HG03460 (cell line): ENCODE measurements around the gene NOC3L.
A peak's percentile ranks its signal among the peaks of the same experiment; 100 is the strongest.
"Not testable (repeated sequence)": the region's sequence is repeated elsewhere in the genome, so short reads cannot be mapped to it uniquely, and the experiment has no call there.

ENCODE experiments used
- ATAC-seq: cut with Tn5 transposase; IDR thresholded peaks from one replicate; pipeline ENCODE4 v1.9.1; 2021; ENCODE audit not compliant: unreplicated experiment

The NOC3L gene, protein sequence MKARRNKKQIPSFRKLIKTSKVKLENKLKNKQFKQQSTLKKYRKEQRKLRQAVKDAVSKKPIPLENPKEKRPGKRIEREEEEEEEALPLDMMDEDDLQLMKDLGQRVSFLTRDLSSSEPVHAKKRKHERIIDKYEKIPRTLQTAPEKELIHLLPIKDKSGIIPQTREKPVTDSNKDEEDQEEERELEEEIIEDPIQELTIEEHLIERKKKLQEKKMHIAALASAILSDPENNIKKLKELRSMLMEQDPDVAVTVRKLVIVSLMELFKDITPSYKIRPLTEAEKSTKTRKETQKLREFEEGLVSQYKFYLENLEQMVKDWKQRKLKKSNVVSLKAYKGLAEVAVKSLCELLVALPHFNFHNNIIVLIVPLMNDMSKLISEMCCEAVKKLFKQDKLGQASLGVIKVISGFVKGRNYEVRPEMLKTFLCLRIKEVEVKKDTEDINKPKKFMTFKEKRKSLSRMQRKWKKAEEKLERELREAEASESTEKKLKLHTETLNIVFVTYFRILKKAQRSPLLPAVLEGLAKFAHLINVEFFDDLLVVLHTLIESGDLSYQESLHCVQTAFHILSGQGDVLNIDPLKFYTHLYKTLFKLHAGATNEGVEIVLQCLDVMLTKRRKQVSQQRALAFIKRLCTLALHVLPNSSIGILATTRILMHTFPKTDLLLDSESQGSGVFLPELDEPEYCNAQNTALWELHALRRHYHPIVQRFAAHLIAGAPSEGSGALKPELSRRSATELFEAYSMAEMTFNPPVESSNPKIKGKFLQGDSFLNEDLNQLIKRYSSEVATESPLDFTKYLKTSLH

DNA sequence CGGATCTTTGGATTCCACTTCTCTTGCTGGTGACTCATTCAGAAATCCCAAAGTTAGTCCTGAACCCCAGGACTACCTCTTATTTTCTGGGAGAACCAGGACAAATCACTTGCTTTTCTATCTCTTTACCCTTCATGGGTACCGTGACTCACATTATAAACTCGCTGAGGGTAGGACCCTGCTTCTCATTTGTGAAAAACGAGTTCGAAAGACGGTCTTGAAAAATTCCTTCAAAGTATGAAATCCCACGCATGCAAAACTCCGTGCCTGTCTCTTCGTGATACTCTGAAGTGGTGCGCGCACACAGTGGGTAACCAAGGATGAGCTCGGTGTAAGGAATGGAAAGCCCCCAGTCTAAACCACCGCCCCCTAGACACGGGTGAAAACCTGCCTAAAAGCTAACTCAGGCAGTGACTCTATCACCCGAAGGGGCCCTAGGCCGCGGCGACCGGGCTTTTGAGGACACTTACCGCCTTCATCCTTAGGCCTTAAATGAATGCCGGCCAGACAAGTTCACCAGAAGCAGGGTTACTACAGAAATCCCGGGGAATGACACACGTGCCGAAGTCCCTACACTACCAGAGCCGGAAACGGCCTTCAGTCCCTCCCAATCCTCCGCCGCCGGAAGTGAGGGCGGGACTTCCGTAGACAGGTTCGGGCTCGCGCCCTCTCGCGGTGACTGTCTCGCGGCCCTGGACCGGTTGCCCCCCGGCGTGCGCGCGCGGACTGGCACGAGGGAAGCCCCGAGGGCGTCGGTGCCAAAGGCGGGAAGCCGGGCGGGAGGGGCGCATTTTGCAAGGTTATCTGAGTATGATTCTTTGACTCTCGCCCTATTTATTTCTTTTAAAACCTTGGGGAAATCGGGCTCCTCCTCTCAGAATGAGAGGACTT lies at the start of gene NOC3L:
Gene NOC3L (minus strand): TSS at position 580 of the 891 bp plus-strand sequence. CDS start 101 bp downstream, at position 479.
- ATAC-seq, result peak; percentile 99

DNA sequence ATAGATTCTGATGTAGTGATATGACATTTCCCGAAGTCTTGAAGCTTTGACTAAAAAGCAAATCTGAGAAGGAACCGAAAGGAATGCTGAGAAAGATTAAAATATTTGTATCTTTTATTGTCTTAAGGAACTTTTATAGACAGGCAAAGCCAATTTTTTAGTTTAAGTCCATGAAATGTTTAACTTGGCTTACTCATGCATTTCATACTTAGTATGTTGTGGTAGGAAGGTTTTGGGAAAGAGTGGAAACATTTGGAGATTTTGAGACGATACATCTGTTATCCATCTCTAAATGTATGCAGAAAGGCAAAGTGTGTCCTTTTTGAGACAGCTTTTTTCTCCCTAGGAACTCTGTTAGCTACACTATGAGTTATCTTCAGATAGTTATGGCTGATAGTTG lies 49.7 kb upstream of the NOC3L start:
- ATAC-seq, result no peak

DNA sequence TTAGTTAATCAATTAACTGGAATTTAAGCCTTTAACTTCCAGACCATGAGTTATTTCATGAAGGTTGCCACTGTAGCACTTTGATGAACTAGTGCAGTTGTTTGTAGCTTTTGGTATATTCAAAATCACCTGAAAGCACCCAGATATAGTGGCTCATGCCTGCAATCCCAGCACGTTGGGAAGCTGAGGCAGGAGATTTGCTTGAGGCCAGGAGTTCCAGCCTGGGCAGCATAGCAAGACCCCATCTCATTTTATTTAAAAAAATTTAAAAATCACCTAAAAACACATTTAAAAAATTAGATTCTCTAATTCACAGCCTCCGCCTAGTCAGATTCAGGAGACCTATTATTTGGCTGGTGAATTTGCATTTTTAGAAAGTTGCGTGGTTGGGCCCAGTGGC lies 48.6 kb upstream of the NOC3L start:
- ATAC-seq, result no peak

DNA sequence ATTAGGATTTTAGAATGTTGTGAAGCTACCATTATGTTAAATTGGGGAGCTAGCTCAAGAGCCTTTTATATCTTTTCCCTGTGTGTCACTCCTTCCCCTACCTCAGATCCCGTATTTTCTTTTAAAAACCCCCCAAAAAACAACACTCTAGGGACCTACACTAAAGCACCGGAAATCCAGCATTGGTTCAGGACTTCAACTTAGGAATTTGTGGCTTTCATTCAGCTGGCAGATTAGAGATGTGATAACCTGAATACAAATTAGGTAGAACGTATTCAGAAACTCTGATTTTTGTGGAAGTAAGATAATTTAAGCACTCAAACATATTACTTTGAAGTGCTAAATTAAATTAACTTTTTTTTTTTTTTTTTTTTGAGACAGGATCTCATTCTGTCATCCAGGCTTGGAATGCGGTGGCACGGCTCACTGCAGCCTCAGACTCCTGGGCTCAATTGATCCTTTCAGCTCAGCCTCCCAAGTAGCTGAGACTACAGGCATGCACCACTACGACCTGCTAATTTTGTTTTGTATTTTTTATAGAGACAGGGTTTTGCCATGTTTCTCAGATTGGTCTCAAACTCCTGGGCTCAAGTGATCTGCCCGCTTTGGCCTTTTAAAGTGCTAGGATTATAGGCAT lies 46.4 kb upstream of the NOC3L start:
- ATAC-seq, result no peak

DNA sequence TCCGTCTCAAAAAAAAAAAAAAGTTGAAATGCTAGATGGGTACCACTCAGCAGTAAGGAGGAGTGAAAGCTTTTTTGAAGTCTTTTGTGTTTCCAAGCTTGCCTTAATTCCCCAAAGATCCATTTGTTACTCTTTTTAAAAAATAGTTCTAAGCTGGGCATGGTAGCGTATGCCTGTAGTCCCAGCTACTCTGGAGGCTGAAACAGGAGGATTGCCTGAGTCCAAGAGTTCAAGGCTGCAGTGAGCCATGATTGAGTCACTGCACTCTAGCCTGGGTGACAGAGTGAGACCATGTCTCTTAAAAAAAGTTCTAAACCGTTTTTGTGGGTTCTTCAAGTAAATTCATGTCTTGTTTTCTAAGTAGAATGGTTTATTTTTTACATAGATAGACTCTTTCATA lies 44.9 kb upstream of the NOC3L start:
- ATAC-seq, result no peak

- no peak for ATAC-seq
Observed at GRCh38 chr10:94405406-94405805, 42.7 kb upstream of the NOC3L start.

GRCh38 chr10:94403380-94404213 lies 40.9 kb upstream of the NOC3L start:
- peak; percentile 57 for ATAC-seq

GRCh38 chr10:94402843-94403379 lies 40.2 kb upstream of the NOC3L start:
- ATAC-seq, result peak; percentile 22

- ATAC-seq, result peak; percentile 63
Observed at GRCh38 chr10:94402204-94402842, 39.6 kb upstream of the NOC3L start, which contains the start of gene TBC1D12. TSS of gene TBC1D12 (plus strand) at chr10:94402541. CDS start at chr10:94402614, 73 bp downstream.

DNA sequence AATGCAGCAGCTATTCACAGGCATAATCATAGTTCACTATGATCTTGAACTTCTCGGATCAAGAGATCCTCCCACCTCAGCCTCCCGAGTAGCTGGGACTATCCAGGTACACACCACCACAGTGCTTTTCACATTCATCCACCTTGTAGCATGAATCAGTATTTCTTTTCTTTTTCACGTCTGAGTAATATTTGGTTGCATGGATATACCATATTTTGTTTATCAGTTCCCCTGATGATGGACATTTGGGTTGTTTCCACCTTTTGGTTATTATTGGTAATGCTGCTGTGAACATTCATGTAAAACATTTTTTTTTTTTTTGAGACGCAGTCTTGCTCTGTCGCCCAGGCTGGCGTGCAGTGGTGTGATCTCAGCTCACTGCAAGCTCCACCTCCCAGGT lies 36.0 kb upstream of the NOC3L start:
- no peak for ATAC-seq

DNA sequence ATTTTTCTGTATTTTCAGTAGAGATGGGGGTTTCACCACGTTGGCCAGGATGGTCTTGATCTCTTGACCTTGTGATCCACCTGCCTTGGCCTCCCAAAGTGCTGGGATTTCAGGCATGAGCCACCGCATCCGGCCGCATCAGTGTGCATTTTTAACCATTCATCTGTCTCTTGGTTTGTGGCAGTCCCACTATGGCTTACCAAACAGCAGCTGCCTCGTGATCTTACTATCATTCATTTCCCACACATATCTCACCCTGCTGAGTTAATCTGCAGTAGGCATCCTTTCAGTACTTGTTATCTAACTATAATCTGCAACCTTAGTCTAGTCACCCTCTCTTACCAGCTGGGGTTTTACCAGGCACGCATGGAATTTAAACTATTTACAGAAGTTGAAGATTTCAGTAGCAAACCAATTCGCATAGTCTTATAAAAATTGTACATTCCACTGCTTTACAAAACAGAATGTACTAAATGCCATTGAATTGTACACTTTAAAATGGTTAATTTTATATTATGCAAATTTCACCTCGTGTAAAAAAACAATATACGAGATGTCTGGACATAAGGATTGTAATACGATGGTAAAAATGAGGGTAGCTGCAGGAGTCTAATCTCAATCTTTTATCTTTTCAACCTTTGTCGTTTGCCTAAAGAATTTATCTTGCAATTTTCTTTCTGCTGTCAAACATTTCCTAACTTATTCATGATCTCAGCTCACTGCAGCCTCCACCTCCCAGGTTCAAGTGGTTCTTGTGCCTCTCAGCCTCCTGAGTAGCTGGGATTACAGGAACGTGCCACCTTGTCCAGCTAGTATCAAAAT lies 35.0 kb upstream of the NOC3L start:
- no peak for ATAC-seq

- not testable (repeated sequence) for ATAC-seq
Observed at GRCh38 chr10:94392117-94392516, 29.4 kb upstream of the NOC3L start.

DNA sequence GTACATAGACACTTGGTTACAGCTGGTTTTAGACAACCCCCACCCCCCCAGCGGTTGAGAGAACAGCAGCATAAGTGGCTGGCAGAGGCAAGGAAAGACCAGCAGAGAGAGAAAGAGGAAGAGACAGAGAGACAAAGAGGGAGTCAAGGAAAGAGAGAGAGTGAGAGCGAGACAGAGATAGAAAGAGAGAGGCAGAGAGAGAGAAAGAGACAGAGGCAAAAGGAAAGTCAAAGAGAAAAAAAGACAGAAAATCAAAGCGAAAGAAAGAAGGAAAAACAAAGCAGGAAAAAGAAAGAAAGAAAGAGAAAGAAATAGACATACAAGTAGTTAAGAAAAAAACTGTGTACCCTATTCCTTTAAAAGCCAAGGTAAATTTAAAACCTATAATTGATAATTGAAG lies 23.0 kb upstream of the NOC3L start:
- not testable (repeated sequence) for ATAC-seq

DNA sequence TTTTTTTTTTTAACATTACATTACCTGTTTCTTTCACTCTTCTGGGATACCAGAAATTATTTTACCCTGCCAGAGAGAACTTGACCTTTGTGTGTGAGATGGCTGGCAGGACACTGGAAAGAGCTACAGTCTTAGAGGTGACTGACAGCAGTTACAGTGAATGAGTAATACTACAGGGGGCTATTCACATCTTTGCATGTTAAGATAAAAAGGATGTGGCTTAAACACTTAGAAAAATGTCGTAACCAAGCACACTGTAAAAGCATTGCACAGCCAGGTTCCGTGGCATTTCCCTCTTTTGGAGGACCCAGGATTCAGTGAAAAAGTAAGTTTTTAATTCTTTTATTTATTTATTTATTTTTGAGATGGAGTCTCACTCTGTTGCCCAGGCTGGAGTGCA lies 20.8 kb upstream of the NOC3L start:
- no peak for ATAC-seq

DNA sequence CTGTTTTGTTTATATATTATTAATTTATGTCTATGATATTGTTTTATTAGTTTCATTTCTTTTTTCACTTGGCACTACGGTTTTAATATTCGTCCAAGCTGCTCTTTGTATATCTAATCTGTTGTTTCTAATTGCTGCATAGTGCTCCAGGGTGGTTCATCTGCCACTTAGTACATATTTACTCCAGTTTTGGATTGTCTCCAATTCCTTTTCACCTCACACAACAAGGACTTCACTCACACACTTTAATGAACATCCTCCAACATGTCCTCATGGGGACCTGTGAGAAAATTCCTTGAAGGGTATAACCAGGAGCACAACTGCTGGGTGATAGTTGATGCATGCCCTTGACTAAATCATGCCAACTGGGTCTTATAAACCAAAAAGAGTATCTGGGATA lies 14.1 kb upstream of the NOC3L start:
- ATAC-seq, result no peak

GRCh38 chr10:94375374-94375773 lies 12.6 kb upstream of the NOC3L start:
- ATAC-seq, result no peak

DNA sequence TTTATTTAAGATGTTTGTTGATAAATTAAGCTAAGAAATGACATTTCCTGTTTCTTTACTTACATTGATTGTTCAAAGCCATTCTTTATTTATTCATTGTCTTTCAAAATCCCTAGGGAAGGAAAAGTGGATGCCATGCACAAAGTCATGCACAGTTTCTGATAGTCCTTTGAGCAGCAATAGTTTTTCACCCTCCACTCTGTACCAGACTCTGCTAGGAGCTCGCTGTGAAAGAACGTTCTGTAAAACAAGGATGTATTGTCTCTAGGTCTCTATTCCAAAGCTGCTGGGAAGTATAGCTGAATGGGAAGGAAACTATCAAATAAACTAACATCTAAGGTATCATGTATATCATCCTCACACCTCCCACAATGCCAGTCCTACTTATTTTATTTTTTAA lies 7.8 kb upstream of the NOC3L start:
- ATAC-seq, result no peak

GRCh38 chr10:94366382-94366781 lies 3.6 kb upstream of the NOC3L start:
- ATAC-seq, result no peak
